K562 (cell line): Measurements from ENCODE around the gene HARS2. TPM values are rescaled to one million over a fixed set of nuclear protein-coding genes. Genes with fewer than 3 reads are reported as not detected.

Experiments used
- BRD9 ChIP-seq: fragments of 450-650 bp; IDR thresholded peaks from 2 replicates; pipeline ENCODE4 v1.6.1; 2018; ENCODE audit warnings: low read depth; ENCODE audit not compliant: partially characterized antibody
- C11orf30 ChIP-seq: fragments of 450-650 bp; IDR thresholded peaks from 2 replicates; pipeline ENCODE4 v1.6.1; 2016; ENCODE audit warnings: low read depth, mild to moderate bottlenecking
- CHD1 ChIP-seq: fragments of 200-600 bp; sonication (generic); IDR thresholded peaks from one replicate; pipeline ENCODE4 v1.6.1; 2012; ENCODE audit warnings: mild to moderate bottlenecking, moderate library complexity, low read length, inconsistent platforms
- HSF4 ChIP-seq: fragments of 250-450 bp; sonication (Bioruptor Pico); IDR thresholded peaks from 2 replicates; pipeline ENCODE4 v2.1.2; 2022; ENCODE audit warnings: mild to moderate bottlenecking, moderate library complexity, borderline replicate concordance
- NCOA2 ChIP-seq, 2 experiments: fragments of 450-650 bp; IDR thresholded peaks; 2 replicates each; pipeline ENCODE4 v1.6.1; 2018; ENCODE audit warnings: mild to moderate bottlenecking in 2 of 2, moderate library complexity in 1 of 2; ENCODE audit not compliant: partially characterized antibody in 2 of 2
- NCOR1 ChIP-seq: fragments of 450-650 bp; IDR thresholded peaks from 2 replicates; pipeline ENCODE4 v1.6.1; 2016; ENCODE audit warnings: mild to moderate bottlenecking, moderate library complexity
- NR3C1 ChIP-seq: sonication (generic); formaldehyde crosslinking; IDR thresholded peaks from 2 replicates; pipeline ENCODE4 v1.8.1; 2022; ENCODE audit warnings: missing genetic modification reagents
- PML ChIP-seq: IDR thresholded peaks from 2 replicates; pipeline ENCODE4 v1.6.1; 2012; ENCODE audit warnings: low read length, inconsistent platforms
- PPARD ChIP-seq: fragments of 250-450 bp; sonication (Bioruptor Pico); IDR thresholded peaks from 2 replicates; pipeline ENCODE4 v1.8.0; 2022; ENCODE audit warnings: inconsistent platforms, mild to moderate bottlenecking, moderate library complexity
- RFX1 ChIP-seq: fragments of 450-650 bp; IDR thresholded peaks from 2 replicates; pipeline ENCODE4 v1.6.1; 2016; ENCODE audit warnings: mild to moderate bottlenecking, moderate library complexity
- SAFB ChIP-seq: fragments of 200-400 bp; formaldehyde crosslinking; IDR thresholded peaks from 2 replicates; pipeline ENCODE4 v1.6.1; 2017; ENCODE audit warnings: low read depth, low read length, borderline replicate concordance
- TARDBP ChIP-seq: fragments of 450-650 bp; IDR thresholded peaks from 2 replicates; pipeline ENCODE4 v1.6.1; 2016
- TFAM ChIP-seq: fragments of 250-450 bp; sonication (Bioruptor Pico); conservative IDR thresholded peaks from 2 replicates; pipeline ENCODE4 v1.5.0; 2021; ENCODE audit warnings: mild to moderate bottlenecking, moderate library complexity
- ZBTB17 ChIP-seq: fragments of 450-650 bp; formaldehyde crosslinking; IDR thresholded peaks from 2 replicates; pipeline ENCODE4 v1.4.0; 2020; ENCODE audit warnings: mild to moderate bottlenecking
- ZBTB7A ChIP-seq: IDR thresholded peaks from 2 replicates; pipeline ENCODE4 v1.6.1; 2011; ENCODE audit warnings: low read depth, mild to moderate bottlenecking, low read length, moderate library complexity, borderline replicate concordance; ENCODE audit not compliant: control insufficient read depth
- ZNF146 ChIP-seq: IDR thresholded peaks from one replicate; pipeline ENCODE4 v1.6.1; 2018; ENCODE audit warnings: missing compliant biosample characterization; ENCODE audit not compliant: unreplicated experiment
- ZNF174 ChIP-seq: fragments of 250-450 bp; sonication (Bioruptor Pico); IDR thresholded peaks from 2 replicates; pipeline ENCODE4 v1.4.0; 2020; ENCODE audit warnings: mild to moderate bottlenecking
- ZNF551 ChIP-seq: fragments of 250-450 bp; sonication (Bioruptor Pico); IDR thresholded peaks from 2 replicates; pipeline ENCODE4 v1.5.0; 2021; ENCODE audit warnings: mild to moderate bottlenecking, moderate library complexity
- polyA plus RNA-seq, 8 experiments: library from polyadenylated mRNA; depleted of rRNA in 4 of 8; stranded (reverse) in 5 of 8; unstranded in 3 of 8; fragments of >200 nt; fragmentation: Nextera tagmentation in 2 of 8; fragmentation: Illumina TruSeq in 1 of 8; extraction: Ambion mirVana in 2 of 8; extraction: Trizol in 1 of 8; gene quantifications; 2 replicates each; pipeline versions ENCODE4 v1.2.1 to v1.2.3, GENCODE V29; 2011 to 2014; ENCODE audit warnings: inconsistent platforms in 1 of 8, missing spikeins in 1 of 8
- total RNA-seq, 7 experiments: library from RNA; depleted of rRNA in 6 of 7; stranded (reverse); fragments of >200 nt in 6 of 7; fragmentation: Illumina TruSeq in 2 of 7; extraction: Trizol in 2 of 7; gene quantifications; 2 replicates each; pipeline versions ENCODE4 v1.2.1 to v1.2.3, GENCODE V29; 2011 to 2021; ENCODE audit warnings: low replicate concordance in 1 of 7
- TF ChIP-seq, protein P1 (sequence below), 2 experiments: IDR thresholded peaks in 1 of 2; conservative IDR thresholded peaks in 1 of 2; 2 replicates each; pipeline ENCODE4 v1.6.1; 2016; ENCODE audit warnings: low read depth in 2 of 2, mild to moderate bottlenecking in 1 of 2, missing compliant biosample characterization in 1 of 2, missing genetic modification characterization in 1 of 2, moderate library complexity in 1 of 2
- TF ChIP-seq, protein P2 (sequence below): sonication (generic); formaldehyde crosslinking; IDR thresholded peaks from 2 replicates; pipeline ENCODE4 v1.8.1; 2023; ENCODE audit warnings: mild to moderate bottlenecking, missing genetic modification reagents
- TF ChIP-seq, protein P3 (sequence below): fragments of 250-450 bp; sonication (Bioruptor Pico); IDR thresholded peaks from 2 replicates; pipeline ENCODE4 v1.8.0; 2022; ENCODE audit warnings: moderate library complexity, mild to moderate bottlenecking, inconsistent platforms
- TF ChIP-seq, protein P4 (sequence below): IDR thresholded peaks from 3 replicates; pipeline ENCODE4 v1.6.1; 2011; ENCODE audit warnings: borderline replicate concordance, mild to moderate bottlenecking; ENCODE audit not compliant: insufficient read length, insufficient read depth

HARS2 gene
- total and polyA plus RNA-seq, 9 of the 15 experiments (the other 6 are each of a cell fraction or from before 2014, with no cell fraction given) = 8.5 to 41.6 (median 27.1) TPM

DNA sequence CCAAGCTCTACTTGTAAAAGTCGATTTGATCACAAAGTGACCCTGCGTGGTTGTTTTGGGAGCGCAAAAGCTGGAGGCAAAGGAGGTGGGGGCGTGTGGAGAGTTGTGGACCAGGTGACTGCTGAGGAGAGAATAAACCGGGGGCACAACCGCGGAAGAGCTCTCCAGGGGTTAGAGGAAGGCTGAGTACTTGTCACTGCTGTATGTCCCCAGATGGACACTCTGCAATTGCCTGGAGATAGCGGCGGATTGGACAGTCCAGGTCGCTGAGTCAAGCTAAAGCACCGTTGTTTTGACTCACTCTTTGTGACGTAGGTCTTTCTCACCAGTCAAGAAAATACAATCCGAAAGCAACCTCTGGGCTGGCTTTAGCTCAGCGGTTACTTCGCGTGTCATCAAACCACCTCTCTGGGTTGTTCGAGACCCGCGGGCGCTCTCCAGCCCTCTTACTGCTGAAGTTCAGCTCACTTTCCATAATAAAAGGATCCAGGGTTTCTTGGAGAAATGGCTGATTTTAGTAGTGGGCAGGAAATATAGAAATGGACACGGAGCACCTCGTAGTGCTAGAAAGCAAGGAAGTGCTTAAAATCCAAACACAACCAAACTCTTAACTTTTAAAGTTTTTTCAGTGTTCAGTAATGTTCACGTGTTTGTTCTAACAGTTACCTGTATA is 34.7 kb downstream of the HARS2 start (continued):
- no peak for TF ChIP-seq TFAM (CRISPR knock-in tag)
- TF ChIP-seq SAFB = no peak
- TF ChIP-seq PML = peak; percentile 39; the same call in 1 of the 2 replicates
- no peak for TF ChIP-seq ZNF551 (CRISPR knock-in tag)
- TF ChIP-seq NCOA2 (IDR thresholded peaks at IDR 0.05; ENCODE audit: partially characterized antibody in 2 of 2) = peak in 1 of 2 experiments; percentile 93
- TF ChIP-seq TARDBP = 0 out of 2 replicates have a peak, but pooled peaks have one; percentile 29
- TF ChIP-seq, protein P1, sequence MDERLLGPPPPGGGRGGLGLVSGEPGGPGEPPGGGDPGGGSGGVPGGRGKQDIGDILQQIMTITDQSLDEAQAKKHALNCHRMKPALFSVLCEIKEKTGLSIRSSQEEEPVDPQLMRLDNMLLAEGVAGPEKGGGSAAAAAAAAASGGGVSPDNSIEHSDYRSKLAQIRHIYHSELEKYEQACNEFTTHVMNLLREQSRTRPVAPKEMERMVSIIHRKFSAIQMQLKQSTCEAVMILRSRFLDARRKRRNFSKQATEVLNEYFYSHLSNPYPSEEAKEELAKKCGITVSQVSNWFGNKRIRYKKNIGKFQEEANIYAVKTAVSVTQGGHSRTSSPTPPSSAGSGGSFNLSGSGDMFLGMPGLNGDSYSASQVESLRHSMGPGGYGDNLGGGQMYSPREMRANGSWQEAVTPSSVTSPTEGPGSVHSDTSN (CRISPR knock-in tag; IDR thresholded peaks at IDR 0.05; ENCODE audit: low read depth) = no peak
- TF ChIP-seq, protein P1 (tag; conservative IDR thresholded peaks at IDR 0.05; ENCODE audit: low read depth) = peak; percentile 34; the same call in 1 of the 2 replicates
- no peak; the same call in 1 of the 2 replicates for TF ChIP-seq NCOR1
- no peak for TF ChIP-seq ZBTB17 (CRISPR knock-in tag)
- TF ChIP-seq, protein P2, sequence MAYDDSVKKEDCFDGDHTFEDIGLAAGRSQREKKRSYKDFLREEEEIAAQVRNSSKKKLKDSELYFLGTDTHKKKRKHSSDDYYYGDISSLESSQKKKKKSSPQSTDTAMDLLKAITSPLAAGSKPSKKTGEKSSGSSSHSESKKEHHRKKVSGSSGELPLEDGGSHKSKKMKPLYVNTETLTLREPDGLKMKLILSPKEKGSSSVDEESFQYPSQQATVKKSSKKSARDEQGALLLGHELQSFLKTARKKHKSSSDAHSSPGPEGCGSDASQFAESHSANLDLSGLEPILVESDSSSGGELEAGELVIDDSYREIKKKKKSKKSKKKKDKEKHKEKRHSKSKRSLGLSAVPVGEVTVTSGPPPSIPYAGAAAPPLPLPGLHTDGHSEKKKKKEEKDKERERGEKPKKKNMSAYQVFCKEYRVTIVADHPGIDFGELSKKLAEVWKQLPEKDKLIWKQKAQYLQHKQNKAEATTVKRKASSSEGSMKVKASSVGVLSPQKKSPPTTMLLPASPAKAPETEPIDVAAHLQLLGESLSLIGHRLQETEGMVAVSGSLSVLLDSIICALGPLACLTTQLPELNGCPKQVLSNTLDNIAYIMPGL (CRISPR knock-in tag) = peak; percentile 84; the same call in 1 of the 2 replicates
- TF ChIP-seq PPARD (CRISPR knock-in tag) = no peak
- TF ChIP-seq ZBTB7A = peak; percentile 51; the same call in 1 of the 2 replicates
- TF ChIP-seq RFX1 = peak; percentile 53; the same call in 1 of the 2 replicates
- TF ChIP-seq NR3C1 (CRISPR knock-in tag) = no peak
- TF ChIP-seq CHD1 = no peak
- TF ChIP-seq, protein P3, sequence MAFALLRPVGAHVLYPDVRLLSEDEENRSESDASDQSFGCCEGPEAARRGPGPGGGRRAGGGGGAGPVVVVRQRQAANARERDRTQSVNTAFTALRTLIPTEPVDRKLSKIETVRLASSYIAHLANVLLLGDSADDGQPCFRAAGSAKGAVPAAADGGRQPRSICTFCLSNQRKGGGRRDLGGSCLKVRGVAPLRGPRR (CRISPR knock-in tag) = no peak
- no peak for TF ChIP-seq ZNF146 (CRISPR knock-in tag)
- TF ChIP-seq HSF4 (CRISPR knock-in tag) = no peak
- TF ChIP-seq ZNF174 (CRISPR knock-in tag) = no peak
- TF ChIP-seq, protein P4, sequence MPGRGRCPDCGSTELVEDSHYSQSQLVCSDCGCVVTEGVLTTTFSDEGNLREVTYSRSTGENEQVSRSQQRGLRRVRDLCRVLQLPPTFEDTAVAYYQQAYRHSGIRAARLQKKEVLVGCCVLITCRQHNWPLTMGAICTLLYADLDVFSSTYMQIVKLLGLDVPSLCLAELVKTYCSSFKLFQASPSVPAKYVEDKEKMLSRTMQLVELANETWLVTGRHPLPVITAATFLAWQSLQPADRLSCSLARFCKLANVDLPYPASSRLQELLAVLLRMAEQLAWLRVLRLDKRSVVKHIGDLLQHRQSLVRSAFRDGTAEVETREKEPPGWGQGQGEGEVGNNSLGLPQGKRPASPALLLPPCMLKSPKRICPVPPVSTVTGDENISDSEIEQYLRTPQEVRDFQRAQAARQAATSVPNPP = no peak
- peak; percentile 81 for TF ChIP-seq C11orf30
- TF ChIP-seq BRD9 = peak; percentile 99
